HG03342 (cell line): ENCODE data around the gene FNDC1.
"Not testable (repeated sequence)": the region's sequence is repeated elsewhere in the genome, so short reads cannot be mapped to it uniquely, and the experiment has no call there.

Experiments
- ATAC-seq: cut with Tn5 transposase; IDR thresholded peaks from one replicate; pipeline ENCODE4 v1.9.1; 2021; ENCODE audit warnings: mild to moderate bottlenecking, moderate library complexity; ENCODE audit not compliant: unreplicated experiment

Gene FNDC1

GRCh38 chr6:159254186-159254585 lies 85.0 kb downstream of the FNDC1 start:
- ATAC-seq: no peak

GRCh38 chr6:159255434-159255951 lies 86.3 kb downstream of the FNDC1 start:
- no peak for ATAC-seq

- no peak for ATAC-seq
Observed at GRCh38 chr6:159256128-159256527, 86.9 kb downstream of the FNDC1 start.

GRCh38 chr6:159257846-159258245 lies 88.6 kb downstream of the FNDC1 start:
- ATAC-seq: no peak

GRCh38 chr6:159259441-159260125 lies 90.4 kb downstream of the FNDC1 start:
- no peak for ATAC-seq

GRCh38 chr6:159260208-159260607 lies 91.0 kb downstream of the FNDC1 start:
- no peak for ATAC-seq

- ATAC-seq: no peak
Observed at GRCh38 chr6:159261995-159262394, 92.8 kb downstream of the FNDC1 start.

- ATAC-seq: no peak
Observed at GRCh38 chr6:159262586-159262985, 93.4 kb downstream of the FNDC1 start.

- ATAC-seq: no peak
Observed at GRCh38 chr6:159267165-159267564, 98.0 kb downstream of the FNDC1 start.

GRCh38 chr6:159268511-159268910 lies 99.3 kb downstream of the FNDC1 start:
- no peak for ATAC-seq

GRCh38 chr6:159271257-159271656 lies 102.1 kb downstream of the FNDC1 start:
- ATAC-seq: no peak

- ATAC-seq: no peak
Observed at GRCh38 chr6:159278626-159279025, 109.4 kb downstream of the FNDC1 start.

GRCh38 chr6:159279790-159280277 lies 110.6 kb downstream of the FNDC1 start:
- no peak for ATAC-seq

GRCh38 chr6:159282421-159282820 lies 113.2 kb downstream of the FNDC1 start:
- no peak for ATAC-seq

GRCh38 chr6:159284661-159285060 lies 115.5 kb downstream of the FNDC1 start:
- ATAC-seq: not testable (repeated sequence)

- no peak for ATAC-seq
Observed at GRCh38 chr6:159298840-159299239, 129.6 kb downstream of the FNDC1 start.

GRCh38 chr6:159299566-159299965 lies 130.4 kb downstream of the FNDC1 start:
- no peak for ATAC-seq

GRCh38 chr6:159301277-159301676 lies 132.1 kb downstream of the FNDC1 start:
- no peak for ATAC-seq

- no peak for ATAC-seq
Observed at GRCh38 chr6:159301810-159302593, 132.8 kb downstream of the FNDC1 start.

- no peak for ATAC-seq
Observed at GRCh38 chr6:159302594-159302992, 133.4 kb downstream of the FNDC1 start.

GRCh38 chr6:159303159-159303558 lies 134.0 kb downstream of the FNDC1 start:
- ATAC-seq: no peak

GRCh38 chr6:159303784-159304183 lies 134.6 kb downstream of the FNDC1 start:
- no peak for ATAC-seq
